Keratinocyte (primary cell): ENCODE measurements around the gene DDR2.

Experiments used
- EZH2 ChIP-seq: IDR thresholded peaks from one replicate; pipeline ENCODE4 v1.6.1; 2012; ENCODE audit warnings: inconsistent platforms, mild to moderate bottlenecking, low read length, moderate library complexity
- TF ChIP-seq, protein P1 (sequence below), 3 experiments: IDR thresholded peaks in 1 of 3; conservative IDR thresholded peaks in 1 of 3; optimal IDR thresholded peaks in 1 of 3; 2 replicates in 2 of 3; 3 replicates in 1 of 3; pipeline versions ENCODE3 to v1.5.1; 2011; ENCODE audit warnings: low read length in 3 of 3, mild to moderate bottlenecking in 3 of 3, moderate library complexity in 2 of 3, control low read depth in 1 of 3, inconsistent platforms in 1 of 3; ENCODE audit not compliant: insufficient read depth in 2 of 3; ENCODE audit errors: extremely low read depth in 1 of 3

DNA sequence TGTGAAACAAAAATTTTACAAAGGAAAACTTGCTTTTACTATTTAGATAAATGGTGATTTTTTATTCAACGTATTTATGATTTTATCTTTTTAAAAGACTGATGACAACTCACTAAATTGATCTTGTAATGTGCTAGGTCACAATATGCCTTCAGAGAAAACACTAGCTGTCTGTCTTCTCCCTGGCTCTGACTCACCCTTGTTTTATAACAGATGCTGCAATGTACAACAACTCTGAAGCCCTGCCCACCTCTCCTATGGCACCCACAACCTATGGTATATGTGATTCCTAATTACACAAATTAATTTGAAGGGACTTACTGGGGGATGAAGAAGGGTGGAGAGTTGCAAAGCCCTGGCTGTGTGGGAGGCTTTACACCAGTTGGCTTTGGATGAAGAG is 133.5 kb downstream of the DDR2 start:
- TF ChIP-seq, protein P1, sequence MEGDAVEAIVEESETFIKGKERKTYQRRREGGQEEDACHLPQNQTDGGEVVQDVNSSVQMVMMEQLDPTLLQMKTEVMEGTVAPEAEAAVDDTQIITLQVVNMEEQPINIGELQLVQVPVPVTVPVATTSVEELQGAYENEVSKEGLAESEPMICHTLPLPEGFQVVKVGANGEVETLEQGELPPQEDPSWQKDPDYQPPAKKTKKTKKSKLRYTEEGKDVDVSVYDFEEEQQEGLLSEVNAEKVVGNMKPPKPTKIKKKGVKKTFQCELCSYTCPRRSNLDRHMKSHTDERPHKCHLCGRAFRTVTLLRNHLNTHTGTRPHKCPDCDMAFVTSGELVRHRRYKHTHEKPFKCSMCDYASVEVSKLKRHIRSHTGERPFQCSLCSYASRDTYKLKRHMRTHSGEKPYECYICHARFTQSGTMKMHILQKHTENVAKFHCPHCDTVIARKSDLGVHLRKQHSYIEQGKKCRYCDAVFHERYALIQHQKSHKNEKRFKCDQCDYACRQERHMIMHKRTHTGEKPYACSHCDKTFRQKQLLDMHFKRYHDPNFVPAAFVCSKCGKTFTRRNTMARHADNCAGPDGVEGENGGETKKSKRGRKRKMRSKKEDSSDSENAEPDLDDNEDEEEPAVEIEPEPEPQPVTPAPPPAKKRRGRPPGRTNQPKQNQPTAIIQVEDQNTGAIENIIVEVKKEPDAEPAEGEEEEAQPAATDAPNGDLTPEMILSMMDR (optimal IDR thresholded peaks at IDR 0.05 in 1 of 3, IDR thresholded peaks at IDR 0.05 in 1 of 3, conservative IDR thresholded peaks at IDR 0.05 in 1 of 3; ENCODE audit: extremely low read depth in 1 of 3, insufficient read depth in 2 of 3, low read length in 3 of 3) = no peak
- TF ChIP-seq EZH2 = no peak
